Muscle layer of duodenum (tissue), 2 donors: ENCODE data around the gene TNFRSF11A.

Experiments used
- H3K27ac ChIP-seq: one replicate; pipeline ENCODE4 v1.7.0; 2013; ENCODE audit warnings: mild to moderate bottlenecking, low read length
- H3K27me3 ChIP-seq: one replicate; pipeline ENCODE4 v1.7.0; 2013; ENCODE audit warnings: low read depth, mild to moderate bottlenecking, control low read depth, low read length
- H3K36me3 ChIP-seq, 2 donors: one replicate each; pipeline ENCODE4 v1.7.0; 2013; ENCODE audit warnings: low read length in 2 of 2, control low read depth in 1 of 2, mild to moderate bottlenecking in 1 of 2; ENCODE audit not compliant: insufficient read depth in 2 of 2, control insufficient read depth in 1 of 2
- H3K4me1 ChIP-seq, 2 donors: one replicate each; pipeline ENCODE4 v1.7.0; 2013; ENCODE audit warnings: low read length in 2 of 2, mild to moderate bottlenecking in 2 of 2, control low read depth in 1 of 2, moderate library complexity in 1 of 2; ENCODE audit not compliant: insufficient read depth in 2 of 2, control insufficient read depth in 1 of 2
- H3K4me3 ChIP-seq, 2 donors: one replicate each; pipeline ENCODE4 v1.7.0; 2013; ENCODE audit warnings: low read length in 2 of 2, low read depth in 1 of 2, mild to moderate bottlenecking in 1 of 2
- H3K9me3 ChIP-seq, 2 donors: one replicate each; pipeline ENCODE4 v1.7.0; 2013; ENCODE audit warnings: low read length in 2 of 2, control low read depth in 1 of 2, mild to moderate bottlenecking in 1 of 2; ENCODE audit not compliant: control insufficient read depth in 1 of 2
- donor health status: healthy.

Gene TNFRSF11A

DNA sequence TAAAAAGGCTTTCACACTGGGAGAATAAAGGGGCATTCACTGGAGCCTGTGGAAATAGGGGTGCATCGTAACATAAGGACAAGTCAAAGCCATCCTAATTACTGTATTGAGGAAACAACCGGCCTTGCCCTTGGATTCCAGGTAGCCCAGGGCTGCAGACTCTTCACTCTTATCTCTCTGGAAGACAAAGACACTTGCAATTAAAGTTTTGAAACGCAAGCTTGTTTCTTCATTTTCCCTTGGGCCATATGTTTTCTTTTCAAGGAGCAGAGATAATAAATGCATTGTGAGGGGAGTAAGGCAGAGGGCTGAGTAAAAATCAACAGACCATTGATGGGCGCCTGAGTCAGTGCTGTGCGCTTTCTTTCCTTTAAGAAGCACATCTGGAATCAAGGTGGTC lies 11.5 kb downstream of the TNFRSF11A start:
- H3K4me1 ChIP-seq, result peaks cover 4 to 13% of the 10 kb centered on the region in 2 donors
- no peaks in the 10 kb centered on the region for H3K27me3 ChIP-seq
- H3K27ac ChIP-seq, result no peak overlapping the region

GRCh38 chr18:62337336-62337735 lies 12.2 kb downstream of the TNFRSF11A start:
- Histone ChIP-seq H3K36me3 (no peaks in the 10 kb centered on the region), H3K4me1 (peaks cover 4 to 13% of the 10 kb centered on the region in 2 donors), H3K9me3 (no peaks in the 10 kb centered on the region), H3K27ac (no peak overlapping the region), H3K4me3 (no peak overlapping the region), H3K27me3 (no peaks in the 10 kb centered on the region)

More for the DNA sequence above, 11.5 kb downstream of the TNFRSF11A start:
- no peak overlapping the region for H3K4me3 ChIP-seq
- no peaks in the 10 kb centered on the region for H3K36me3 ChIP-seq
- no peaks in the 10 kb centered on the region for H3K9me3 ChIP-seq

DNA sequence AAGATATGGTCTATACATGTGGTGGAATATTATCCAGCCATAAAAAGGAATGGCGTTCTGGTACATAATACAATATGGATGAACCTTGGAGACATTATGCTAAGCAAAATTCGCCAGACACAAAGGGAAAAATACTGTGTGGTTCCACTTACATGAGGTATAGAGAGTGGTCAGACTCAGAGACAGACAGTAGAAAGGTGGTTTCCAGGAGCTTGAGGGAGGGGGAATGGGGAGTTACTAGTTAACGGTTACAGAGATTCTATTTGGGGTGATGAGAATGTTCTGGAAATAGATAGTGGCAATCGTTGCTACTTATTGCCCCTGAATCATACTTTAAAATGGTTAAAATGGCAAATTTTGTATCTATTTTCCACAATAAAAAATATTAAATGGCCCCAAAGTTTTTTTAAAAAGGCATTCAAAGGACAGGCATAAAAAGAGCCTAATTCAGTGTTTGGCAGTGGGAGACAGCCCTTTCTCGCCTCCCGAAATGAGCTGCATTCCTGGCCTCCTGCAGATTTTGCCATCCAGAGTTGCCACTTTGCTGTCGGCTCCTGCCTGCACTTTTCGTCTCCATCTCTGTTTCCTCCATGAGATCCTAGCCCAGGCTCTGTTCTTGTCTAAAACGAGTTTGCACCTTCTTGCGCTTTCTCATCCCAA lies 13.5 kb downstream of the TNFRSF11A start:
- Histone ChIP-seq H3K4me3 (no peak overlapping the region), H3K9me3 (no peaks in the 10 kb centered on the region), H3K36me3 (no peaks in the 10 kb centered on the region), H3K27me3 (no peaks in the 10 kb centered on the region), H3K27ac (no peak overlapping the region), H3K4me1 (peaks cover 4 to 13% of the 10 kb centered on the region in 2 donors)

- Histone ChIP-seq H3K27me3 (no peaks in the 10 kb centered on the region), H3K4me1 (peaks cover 4 to 13% of the 10 kb centered on the region in 2 donors), H3K9me3 (no peaks in the 10 kb centered on the region), H3K4me3 (no peak overlapping the region), H3K36me3 (no peaks in the 10 kb centered on the region), H3K27ac (no peak overlapping the region)
Measured at GRCh38 chr18:62339106-62339988, 14.2 kb downstream of the TNFRSF11A start.

DNA sequence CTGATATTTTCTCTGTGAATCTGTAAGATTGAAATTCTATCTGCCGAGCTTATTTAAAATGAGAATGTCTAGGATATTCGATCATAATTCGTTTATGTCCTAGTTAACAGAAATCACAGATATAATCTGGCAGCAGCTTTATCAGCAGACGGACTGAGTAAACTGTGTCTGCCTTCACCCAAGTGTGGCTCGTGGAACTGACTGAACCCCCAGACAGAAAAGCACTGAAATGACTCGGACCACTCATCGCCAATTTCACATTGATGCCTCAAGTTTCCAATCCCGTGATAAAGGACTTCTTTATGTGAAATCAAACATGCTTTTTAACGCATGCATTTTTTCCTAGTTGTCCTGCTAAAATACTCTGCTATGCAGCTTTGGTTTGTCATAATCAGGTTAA lies 15.9 kb downstream of the TNFRSF11A start:
- Histone ChIP-seq H3K9me3 (no peaks in the 10 kb centered on the region), H3K36me3 (no peaks in the 10 kb centered on the region), H3K4me3 (no peak overlapping the region), H3K27me3 (no peaks in the 10 kb centered on the region), H3K27ac (no peak overlapping the region), H3K4me1 (peaks cover 0 to 13% of the 10 kb centered on the region in 2 donors)

DNA sequence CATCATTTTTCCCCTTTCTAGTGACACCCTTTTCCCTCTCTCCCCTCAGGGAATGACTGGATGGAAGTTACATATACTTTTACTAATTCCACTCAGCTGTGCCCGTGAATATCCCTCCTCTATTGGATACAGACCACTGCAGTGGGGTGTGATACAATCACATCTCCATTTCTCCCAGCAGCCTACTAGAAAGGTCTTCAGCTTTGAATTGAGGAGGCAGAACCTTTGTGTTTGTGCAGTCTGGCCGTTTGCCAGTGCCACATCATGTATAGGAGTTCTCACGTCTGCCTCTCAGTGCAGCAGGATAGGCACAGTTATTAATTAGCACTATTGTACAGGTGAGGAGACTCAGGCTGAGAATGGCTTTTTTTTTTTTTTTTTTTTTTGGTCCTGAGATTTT lies 16.4 kb downstream of the TNFRSF11A start:
- no peaks in the 10 kb centered on the region for H3K27me3 ChIP-seq
- H3K27ac ChIP-seq, result no peak overlapping the region
- no peaks in the 10 kb centered on the region for H3K9me3 ChIP-seq
- H3K4me3 ChIP-seq, result no peak overlapping the region
- peaks cover 0 to 13% of the 10 kb centered on the region in 2 donors for H3K4me1 ChIP-seq
- no peaks in the 10 kb centered on the region for H3K36me3 ChIP-seq

- Histone ChIP-seq H3K27ac (no peak overlapping the region), H3K27me3 (no peaks in the 10 kb centered on the region), H3K36me3 (no peaks in the 10 kb centered on the region), H3K4me1 (peaks cover 0 to 13% of the 10 kb centered on the region in 2 donors), H3K9me3 (no peaks in the 10 kb centered on the region), H3K4me3 (no peak overlapping the region)
Measured at GRCh38 chr18:62342884-62343283, 17.8 kb downstream of the TNFRSF11A start.

DNA sequence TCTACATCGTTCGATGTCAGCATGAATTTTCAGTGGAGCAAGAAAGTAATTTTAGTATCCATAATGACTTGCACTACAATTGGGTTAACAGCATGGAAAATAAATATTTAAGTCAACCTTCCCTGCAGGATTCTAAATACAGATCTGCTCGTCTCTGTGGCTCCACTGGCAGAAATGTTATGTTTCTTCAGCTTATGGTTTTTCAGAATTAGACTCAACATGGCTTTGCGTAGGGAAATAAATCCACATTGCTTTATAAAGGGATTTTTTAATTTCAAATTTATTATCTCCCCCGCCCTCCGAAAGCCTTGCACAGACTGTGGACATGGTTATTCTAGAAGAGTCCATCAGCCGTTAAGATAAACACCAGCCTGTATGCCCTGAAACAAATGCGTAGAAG lies 18.2 kb downstream of the TNFRSF11A start:
- Histone ChIP-seq H3K27ac (no peak overlapping the region), H3K4me3 (no peak overlapping the region), H3K27me3 (no peaks in the 10 kb centered on the region), H3K4me1 (peaks cover 0 to 13% of the 10 kb centered on the region in 2 donors), H3K36me3 (no peaks in the 10 kb centered on the region), H3K9me3 (no peaks in the 10 kb centered on the region)

- Histone ChIP-seq H3K27ac (no peak overlapping the region), H3K4me3 (no peak overlapping the region), H3K27me3 (no peaks in the 10 kb centered on the region), H3K9me3 (no peaks in the 10 kb centered on the region), H3K4me1 (no peaks in the 10 kb centered on the region), H3K36me3 (no peaks in the 10 kb centered on the region)
Measured at GRCh38 chr18:62345909-62346308, 20.8 kb downstream of the TNFRSF11A start.

GRCh38 chr18:62346333-62347088 lies 21.4 kb downstream of the TNFRSF11A start:
- Histone ChIP-seq H3K4me3 (no peak overlapping the region), H3K27me3 (no peaks in the 10 kb centered on the region), H3K9me3 (no peaks in the 10 kb centered on the region), H3K36me3 (no peaks in the 10 kb centered on the region), H3K27ac (no peak overlapping the region), H3K4me1 (no peaks in the 10 kb centered on the region)

- H3K27ac ChIP-seq, result no peak overlapping the region
- H3K36me3 ChIP-seq, result no peaks in the 10 kb centered on the region
- H3K4me1 ChIP-seq, result no peaks in the 10 kb centered on the region
- no peaks in the 10 kb centered on the region for H3K27me3 ChIP-seq
- no peak overlapping the region for H3K4me3 ChIP-seq
- no peaks in the 10 kb centered on the region for H3K9me3 ChIP-seq
Measured at GRCh38 chr18:62347089-62347506, 22.0 kb downstream of the TNFRSF11A start.
